Measurements from ENCODE around the gene MOV10L1.

The MOV10L1 gene

GRCh38 chr22:50208430-50208938 lies 118.7 kb downstream of the MOV10L1 start:
- DNase-seq = no peak

- peak; percentile 23 for DNase-seq
Measured at GRCh38 chr22:50208939-50209892, 119.4 kb downstream of the MOV10L1 start.

GRCh38 chr22:50209893-50210292 lies 120.1 kb downstream of the MOV10L1 start:
- DNase-seq = peak; percentile 79

- no peak for DNase-seq
Measured at GRCh38 chr22:50210378-50211139, 120.8 kb downstream of the MOV10L1 start.

- no peak for DNase-seq
Measured at GRCh38 chr22:50211147-50211546, 121.3 kb downstream of the MOV10L1 start.
